Measurements from ENCODE around the gene PCCA. TPM values are rescaled to one million over a fixed set of nuclear protein-coding genes. Genes with fewer than 3 reads are reported as not detected.
"Not testable (repeated sequence)": the region's sequence is repeated elsewhere in the genome, so short reads cannot be mapped to it uniquely, and the experiment has no call there.

The PCCA gene
- total RNA-seq, 1 donor = 33.7 TPM

DNA sequence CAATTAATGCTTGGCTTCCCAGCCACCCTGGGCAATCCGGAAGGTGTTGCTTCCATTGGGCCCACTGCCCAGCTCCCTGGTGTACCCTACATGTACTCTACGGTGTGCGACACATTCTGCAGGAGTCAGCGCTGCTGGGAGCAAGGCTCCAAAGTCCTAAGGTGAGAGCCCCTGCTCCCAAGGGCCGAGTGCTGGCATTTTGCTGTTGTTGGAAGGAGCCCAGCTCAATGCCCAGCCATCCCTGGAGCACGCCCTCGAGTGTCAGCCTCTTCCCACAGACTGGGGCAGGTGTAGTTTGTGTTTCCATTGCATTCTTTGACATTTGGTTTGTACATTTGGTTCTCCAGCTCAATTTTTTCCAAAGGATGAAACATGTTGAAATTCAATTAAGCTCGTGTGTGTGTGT is 435.1 kb downstream of the PCCA start:
- H3K4me3 ChIP-seq (ENCODE audit: low read depth, low read length) = no peak overlapping the region
- DNase-seq (ENCODE audit: low read depth) = no peak
- TF ChIP-seq, protein P1, sequence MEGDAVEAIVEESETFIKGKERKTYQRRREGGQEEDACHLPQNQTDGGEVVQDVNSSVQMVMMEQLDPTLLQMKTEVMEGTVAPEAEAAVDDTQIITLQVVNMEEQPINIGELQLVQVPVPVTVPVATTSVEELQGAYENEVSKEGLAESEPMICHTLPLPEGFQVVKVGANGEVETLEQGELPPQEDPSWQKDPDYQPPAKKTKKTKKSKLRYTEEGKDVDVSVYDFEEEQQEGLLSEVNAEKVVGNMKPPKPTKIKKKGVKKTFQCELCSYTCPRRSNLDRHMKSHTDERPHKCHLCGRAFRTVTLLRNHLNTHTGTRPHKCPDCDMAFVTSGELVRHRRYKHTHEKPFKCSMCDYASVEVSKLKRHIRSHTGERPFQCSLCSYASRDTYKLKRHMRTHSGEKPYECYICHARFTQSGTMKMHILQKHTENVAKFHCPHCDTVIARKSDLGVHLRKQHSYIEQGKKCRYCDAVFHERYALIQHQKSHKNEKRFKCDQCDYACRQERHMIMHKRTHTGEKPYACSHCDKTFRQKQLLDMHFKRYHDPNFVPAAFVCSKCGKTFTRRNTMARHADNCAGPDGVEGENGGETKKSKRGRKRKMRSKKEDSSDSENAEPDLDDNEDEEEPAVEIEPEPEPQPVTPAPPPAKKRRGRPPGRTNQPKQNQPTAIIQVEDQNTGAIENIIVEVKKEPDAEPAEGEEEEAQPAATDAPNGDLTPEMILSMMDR (IDR thresholded peaks at IDR 0.05; ENCODE audit: insufficient read depth, low read depth, low read length) = no peak

DNA sequence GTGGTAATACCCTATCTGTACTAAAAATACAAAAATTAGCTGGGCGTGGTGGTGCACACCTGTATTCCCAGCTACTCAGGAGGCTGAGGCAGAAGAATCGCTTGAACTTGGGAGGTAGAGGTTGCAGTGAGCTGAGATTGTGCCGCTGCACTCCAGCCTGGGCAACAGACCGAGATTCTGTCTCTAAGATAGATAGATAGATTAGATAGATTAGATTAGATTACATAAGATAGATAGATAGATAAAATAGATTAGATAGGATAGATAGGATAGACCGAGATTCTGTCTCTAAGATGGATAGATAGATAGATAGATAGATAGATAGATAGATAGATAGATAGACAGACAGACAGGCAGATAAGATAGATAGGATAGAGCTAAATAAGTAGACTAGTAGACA is 435.8 kb downstream of the PCCA start:
- not testable (repeated sequence) for DNase-seq (ENCODE audit: low read depth); H3K4me3 ChIP-seq (ENCODE audit: low read depth, low read length)

DNA sequence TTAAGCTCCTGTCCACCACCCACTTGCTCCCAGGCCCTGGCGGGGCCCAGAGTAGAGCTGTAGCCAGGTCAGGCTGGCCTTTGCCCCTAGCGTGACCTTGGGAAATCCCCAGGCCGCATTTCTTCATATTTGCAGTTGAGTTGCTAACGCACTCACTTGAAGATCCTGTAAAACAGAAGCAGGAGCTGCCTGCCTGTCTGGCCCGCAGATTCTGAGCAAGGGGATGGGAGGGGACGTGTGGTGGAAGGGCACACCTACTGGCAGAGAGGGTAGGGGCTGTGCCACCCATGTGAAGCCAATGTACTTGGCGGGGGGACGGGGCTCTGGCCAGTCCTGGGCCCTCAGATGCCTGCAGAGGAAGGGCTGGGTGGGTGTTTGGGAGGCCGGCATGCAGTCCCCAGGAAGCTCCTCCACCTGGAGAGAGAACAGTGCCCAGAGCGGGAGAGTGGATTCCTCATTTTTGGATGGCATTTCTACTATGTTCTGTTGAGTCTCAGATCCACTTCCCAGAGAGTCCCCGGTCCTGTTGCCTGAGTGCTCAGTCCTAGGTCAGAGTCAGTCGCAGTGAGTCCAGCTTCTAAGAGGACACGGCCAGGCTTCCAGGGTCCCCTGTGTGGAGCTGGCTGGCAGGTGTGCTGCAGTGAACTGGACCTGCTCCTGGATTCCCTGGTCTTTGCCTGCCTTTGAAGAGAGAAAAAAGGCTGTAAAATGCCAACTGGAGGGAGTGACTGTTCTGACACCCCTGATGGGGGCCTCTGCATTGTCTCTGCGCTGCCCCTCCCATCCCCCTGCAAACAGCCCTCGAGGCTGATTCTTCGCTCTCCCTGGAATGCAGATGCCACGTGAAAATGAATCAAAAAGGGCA is 436.8 kb downstream of the PCCA start:
- H3K4me3 ChIP-seq (ENCODE audit: low read depth, low read length) = no peak overlapping the region
- TF ChIP-seq, protein P1 (IDR thresholded peaks at IDR 0.05; ENCODE audit: insufficient read depth, low read depth, low read length) = no peak
- no peak for DNase-seq (ENCODE audit: low read depth)

GRCh38 chr13:100526318-100527000 is 437.6 kb downstream of the PCCA start:
- no peak overlapping the region for H3K4me3 ChIP-seq (ENCODE audit: low read depth, low read length)
- DNase-seq (ENCODE audit: low read depth) = no peak
- TF ChIP-seq, protein P1 (IDR thresholded peaks at IDR 0.05; ENCODE audit: insufficient read depth, low read depth, low read length) = no peak

GRCh38 chr13:100527644-100528043 is 438.8 kb downstream of the PCCA start:
- TF ChIP-seq, protein P1 (IDR thresholded peaks at IDR 0.05; ENCODE audit: insufficient read depth, low read depth, low read length) = no peak
- no peak overlapping the region for H3K4me3 ChIP-seq (ENCODE audit: low read depth, low read length)
- no peak for DNase-seq (ENCODE audit: low read depth)

- DNase-seq (ENCODE audit: low read depth) = no peak
- TF ChIP-seq, protein P1 (IDR thresholded peaks at IDR 0.05; ENCODE audit: insufficient read depth, low read depth, low read length) = no peak
- H3K4me3 ChIP-seq (ENCODE audit: low read depth, low read length) = no peak overlapping the region
Observed at GRCh38 chr13:100528353-100528752, 439.5 kb downstream of the PCCA start.

DNA sequence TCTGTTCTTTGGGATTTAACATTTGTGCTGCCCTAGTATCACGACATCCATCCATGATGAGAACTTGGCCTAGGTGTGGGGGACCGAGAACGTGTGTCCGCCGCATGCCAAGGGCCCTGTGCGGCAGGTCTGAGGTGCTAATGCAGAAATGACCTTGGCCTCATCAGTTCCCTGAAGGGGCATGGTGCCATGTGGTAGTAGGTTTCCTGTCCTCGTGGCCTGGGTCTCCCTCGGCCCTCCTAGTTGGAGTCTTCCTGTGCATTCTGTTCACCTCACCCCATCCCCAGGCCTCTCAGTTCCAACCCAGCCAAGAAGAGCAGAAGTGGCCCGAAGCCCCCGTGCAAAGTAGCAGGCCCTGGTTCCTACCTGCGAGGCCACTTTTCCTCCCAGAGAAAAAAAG is 439.9 kb downstream of the PCCA start:
- TF ChIP-seq, protein P1 (IDR thresholded peaks at IDR 0.05; ENCODE audit: insufficient read depth, low read depth, low read length) = no peak
- DNase-seq (ENCODE audit: low read depth) = no peak
- no peak overlapping the region for H3K4me3 ChIP-seq (ENCODE audit: low read depth, low read length)

All from fibroblast of villous mesenchyme (primary cell).